A673 (cell line): Measurements from ENCODE around the gene DOK3.

Source experiments
- EZH2 ChIP-seq: fragments of 200-600 bp; sonication (generic); IDR thresholded peaks from 2 replicates; pipeline ENCODE4 v1.6.1; 2017; ENCODE audit warnings: borderline replicate concordance, low read depth, mild to moderate bottlenecking, mixed read lengths, antibody characterized with exemption, low read length; ENCODE audit not compliant: poor library complexity, severe bottlenecking
- TF ChIP-seq, protein P1 (sequence below): fragments of 300-800, 200-600 bp; sonication (generic); conservative IDR thresholded peaks from 2 replicates; pipeline ENCODE4 v1.5.1; 2017; ENCODE audit warnings: low read depth, mild to moderate bottlenecking, antibody characterized with exemption, low read length, moderate library complexity, mixed read lengths

DNA sequence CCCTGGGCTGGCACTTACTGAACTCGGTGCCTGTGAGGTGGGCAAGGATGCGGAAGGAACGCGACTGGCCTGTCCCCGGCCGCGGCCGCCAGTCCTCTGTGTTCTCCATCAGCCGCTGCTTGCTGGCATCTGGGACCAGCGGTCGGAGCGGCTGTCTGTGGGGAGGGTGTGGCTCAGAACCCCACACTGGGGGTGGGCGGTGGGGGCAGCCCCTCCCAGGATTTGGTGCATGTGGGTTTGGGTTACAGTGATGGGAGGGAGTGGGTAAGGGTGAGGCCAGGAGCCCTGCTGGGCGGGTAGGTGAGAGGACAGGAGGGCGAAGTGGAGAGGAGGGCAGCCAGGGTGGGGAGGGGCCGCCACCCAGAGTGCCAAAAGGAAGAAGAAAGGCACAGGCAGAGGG, 18.6 kb downstream of the DOK3 start:
- TF ChIP-seq EZH2 = no peak
- TF ChIP-seq, protein P1, sequence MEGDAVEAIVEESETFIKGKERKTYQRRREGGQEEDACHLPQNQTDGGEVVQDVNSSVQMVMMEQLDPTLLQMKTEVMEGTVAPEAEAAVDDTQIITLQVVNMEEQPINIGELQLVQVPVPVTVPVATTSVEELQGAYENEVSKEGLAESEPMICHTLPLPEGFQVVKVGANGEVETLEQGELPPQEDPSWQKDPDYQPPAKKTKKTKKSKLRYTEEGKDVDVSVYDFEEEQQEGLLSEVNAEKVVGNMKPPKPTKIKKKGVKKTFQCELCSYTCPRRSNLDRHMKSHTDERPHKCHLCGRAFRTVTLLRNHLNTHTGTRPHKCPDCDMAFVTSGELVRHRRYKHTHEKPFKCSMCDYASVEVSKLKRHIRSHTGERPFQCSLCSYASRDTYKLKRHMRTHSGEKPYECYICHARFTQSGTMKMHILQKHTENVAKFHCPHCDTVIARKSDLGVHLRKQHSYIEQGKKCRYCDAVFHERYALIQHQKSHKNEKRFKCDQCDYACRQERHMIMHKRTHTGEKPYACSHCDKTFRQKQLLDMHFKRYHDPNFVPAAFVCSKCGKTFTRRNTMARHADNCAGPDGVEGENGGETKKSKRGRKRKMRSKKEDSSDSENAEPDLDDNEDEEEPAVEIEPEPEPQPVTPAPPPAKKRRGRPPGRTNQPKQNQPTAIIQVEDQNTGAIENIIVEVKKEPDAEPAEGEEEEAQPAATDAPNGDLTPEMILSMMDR = no peak
